ENCODE measurements around the gene NLE1.

DNA sequence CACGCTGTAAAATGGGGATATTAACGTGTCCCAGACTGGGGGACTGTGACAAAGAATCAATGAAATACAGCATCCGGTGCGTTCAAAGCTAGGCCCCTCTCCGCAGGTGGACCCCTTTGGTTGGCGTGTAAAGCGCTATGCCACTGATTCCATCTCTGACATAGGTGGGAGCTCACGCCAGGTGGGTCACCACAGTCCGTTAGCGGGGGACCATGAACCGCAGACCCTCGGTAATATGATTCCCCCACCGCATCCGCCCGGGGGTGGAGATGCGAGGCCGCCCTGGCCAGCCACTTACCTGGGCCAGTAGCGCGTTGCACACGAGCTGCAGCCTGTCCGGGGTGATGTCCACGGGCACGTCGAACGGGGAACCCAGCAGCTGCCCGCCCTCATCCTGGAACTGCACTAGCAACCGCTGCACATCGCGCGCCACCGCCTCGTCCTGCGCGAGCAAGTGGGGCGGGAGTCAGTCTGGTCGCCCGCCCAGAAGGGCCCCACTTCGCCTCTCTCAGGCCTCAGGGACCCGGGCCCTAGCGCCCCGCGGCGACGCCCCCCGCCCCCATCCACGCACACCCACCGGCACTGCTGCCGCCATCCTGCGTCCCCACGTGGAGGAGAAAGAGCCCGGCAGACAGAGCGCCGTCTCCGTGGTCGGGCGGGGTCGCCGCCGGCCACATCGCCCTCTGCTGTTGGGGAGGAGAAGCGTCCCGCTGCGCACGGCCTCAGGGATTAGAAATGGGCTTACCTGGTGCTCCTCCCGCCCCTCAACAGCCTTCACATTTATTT, at the start of gene NLE1:
- TF ChIP-seq, protein P1, sequence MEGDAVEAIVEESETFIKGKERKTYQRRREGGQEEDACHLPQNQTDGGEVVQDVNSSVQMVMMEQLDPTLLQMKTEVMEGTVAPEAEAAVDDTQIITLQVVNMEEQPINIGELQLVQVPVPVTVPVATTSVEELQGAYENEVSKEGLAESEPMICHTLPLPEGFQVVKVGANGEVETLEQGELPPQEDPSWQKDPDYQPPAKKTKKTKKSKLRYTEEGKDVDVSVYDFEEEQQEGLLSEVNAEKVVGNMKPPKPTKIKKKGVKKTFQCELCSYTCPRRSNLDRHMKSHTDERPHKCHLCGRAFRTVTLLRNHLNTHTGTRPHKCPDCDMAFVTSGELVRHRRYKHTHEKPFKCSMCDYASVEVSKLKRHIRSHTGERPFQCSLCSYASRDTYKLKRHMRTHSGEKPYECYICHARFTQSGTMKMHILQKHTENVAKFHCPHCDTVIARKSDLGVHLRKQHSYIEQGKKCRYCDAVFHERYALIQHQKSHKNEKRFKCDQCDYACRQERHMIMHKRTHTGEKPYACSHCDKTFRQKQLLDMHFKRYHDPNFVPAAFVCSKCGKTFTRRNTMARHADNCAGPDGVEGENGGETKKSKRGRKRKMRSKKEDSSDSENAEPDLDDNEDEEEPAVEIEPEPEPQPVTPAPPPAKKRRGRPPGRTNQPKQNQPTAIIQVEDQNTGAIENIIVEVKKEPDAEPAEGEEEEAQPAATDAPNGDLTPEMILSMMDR (IDR thresholded peaks at IDR 0.05): peak; percentile 89 to 98 (median 96)
- TF ChIP-seq POLR2AphosphoS5 (IDR thresholded peaks at IDR 0.05): peak; percentile 49 to 82

Data from esophagus muscularis mucosa (tissue), 3 donors.